ENCODE measurements around the gene PARVB. TPM values are rescaled to one million over a fixed set of nuclear protein-coding genes. Genes with fewer than 3 reads are reported as not detected.

The PARVB gene
- total RNA-seq, 1 donor from 2014 or later, result 197 TPM

DNA sequence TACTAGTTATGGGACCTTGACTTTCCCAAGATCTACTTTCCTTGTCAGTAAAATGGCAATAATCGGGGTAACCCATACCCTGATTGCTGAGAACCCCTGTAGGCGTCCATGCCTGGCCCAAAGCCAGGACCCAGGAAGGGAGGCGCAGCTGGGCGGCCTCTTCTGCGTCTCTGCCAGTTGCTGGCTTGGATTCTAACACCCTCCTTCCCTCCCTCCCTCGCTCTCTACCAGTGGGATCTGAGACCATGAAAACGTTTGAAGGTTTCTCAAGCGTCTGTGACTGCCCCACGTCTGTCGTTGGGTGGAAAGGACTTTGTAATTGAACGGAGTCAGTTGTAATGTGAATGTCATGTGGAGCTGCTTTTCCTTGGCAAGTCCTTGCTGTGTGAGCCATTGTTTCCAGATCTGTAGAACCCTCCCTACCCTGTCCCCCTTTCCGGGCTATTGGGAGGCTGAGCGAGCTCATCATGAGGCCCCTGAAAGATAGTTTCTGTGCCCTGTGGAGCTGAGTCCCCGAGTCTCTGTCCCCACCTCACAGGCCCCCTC, 47.8 kb downstream of the PARVB start:
- no peak for DNase-seq (ENCODE audit: missing footprints)
- ATAC-seq, result no peak
- intact Hi-C loops (cut with DNase I), result no loop called here

DNA sequence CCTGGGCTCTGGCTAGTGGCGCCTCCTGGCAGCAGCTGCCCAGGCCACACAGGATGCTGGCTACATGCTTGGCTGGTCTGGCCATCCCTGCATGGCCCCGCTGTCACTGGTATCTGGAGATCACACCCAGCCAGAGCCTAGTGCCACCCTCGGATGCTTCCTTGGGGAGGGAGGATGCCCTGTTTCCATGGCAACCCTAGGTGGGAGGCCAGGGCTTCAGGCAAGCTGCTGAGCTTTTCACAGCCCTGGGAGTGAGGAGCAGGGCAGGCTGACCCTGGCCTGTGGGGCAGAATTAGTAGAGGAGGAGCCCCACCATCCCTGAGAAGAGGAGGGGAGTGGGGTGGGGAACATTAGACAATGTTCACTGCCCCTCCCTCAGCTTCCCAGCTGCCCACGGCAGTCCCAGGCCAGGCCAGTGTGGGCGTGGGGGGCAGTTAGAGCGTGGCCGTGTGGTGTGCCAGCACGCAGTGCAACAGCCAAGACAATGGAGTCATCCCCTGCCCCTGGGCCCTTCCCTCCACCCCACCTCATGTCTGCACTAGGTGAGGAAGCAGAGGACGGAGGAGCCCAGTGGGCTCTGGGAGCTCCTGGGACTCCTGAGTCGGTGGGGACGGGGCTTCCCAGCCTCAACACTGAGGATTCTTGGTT, 50.4 kb downstream of the PARVB start:
- intact Hi-C loops (cut with DNase I), result no loop called here
- DNase-seq (ENCODE audit: missing footprints) (peak; percentile 40), ATAC-seq (no peak)

DNA sequence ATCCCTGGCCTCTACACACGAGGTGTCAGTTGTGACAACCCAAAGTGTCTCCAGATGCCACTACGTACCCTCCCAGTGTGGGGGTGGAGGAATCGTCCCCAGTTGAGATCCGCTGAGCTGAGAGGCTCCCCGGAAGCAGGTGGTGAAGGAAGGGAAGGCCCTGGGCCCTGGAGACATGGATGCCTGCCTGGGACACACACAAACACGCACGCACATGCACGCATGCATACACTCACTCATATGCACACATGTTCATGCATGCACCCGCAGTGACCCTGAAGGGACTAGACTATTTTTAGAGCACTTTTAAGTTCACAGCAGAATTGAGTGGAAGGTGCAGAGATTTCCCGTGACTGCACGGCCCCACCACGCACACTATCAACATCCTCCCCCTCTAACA, 50.9 kb downstream of the PARVB start:
- intact Hi-C loops (cut with DNase I), result no loop called here
- ATAC-seq, result no peak
- peak; percentile 33 for DNase-seq (ENCODE audit: missing footprints)

DNA sequence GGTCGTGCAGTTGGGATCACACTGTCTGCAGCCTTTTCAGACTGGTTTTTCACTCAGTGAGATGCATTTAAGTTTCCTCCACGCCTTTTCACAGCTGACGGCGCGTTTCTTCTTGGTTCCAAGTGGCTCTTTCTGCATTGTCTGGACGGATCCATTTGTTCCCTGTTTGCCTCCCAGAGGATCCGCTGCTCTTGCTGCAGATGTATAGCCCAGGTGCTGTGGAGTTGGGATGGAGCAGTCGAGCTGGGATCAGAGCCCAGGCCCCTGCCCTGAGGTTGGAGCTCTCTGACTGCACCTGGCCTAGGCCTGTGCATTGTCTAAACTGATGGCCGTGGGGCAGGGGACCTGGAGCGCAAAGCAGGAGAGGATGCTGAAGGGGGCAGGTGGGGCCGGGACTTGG, 51.6 kb downstream of the PARVB start:
- intact Hi-C loops (cut with DNase I), result no loop called here
- DNase-seq (ENCODE audit: missing footprints), result peak; percentile 32
- ATAC-seq, result no peak

DNA sequence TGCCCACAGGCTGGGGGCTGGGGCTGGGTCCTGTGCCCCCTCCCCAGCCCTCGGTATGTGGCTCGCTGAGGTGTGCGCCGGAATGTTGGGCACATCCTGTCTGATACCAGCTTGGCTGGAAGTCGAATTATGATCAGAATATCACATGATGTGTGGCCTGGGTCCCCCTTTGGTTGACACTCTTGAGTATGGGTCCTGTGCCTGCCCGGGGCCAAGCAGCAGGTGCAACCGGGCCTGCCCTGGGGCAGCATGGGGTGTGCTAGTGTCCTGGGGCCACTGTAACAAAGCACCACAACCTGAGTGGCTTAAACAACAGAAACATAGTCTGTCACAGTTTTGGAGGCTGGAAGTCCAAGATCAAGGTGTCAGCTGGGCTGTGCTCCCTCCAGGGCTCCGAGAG, 52.7 kb downstream of the PARVB start:
- intact Hi-C loops (cut with DNase I), result no loop called here
- DNase-seq (ENCODE audit: missing footprints) (peak; percentile 31), ATAC-seq (no peak)

DNA sequence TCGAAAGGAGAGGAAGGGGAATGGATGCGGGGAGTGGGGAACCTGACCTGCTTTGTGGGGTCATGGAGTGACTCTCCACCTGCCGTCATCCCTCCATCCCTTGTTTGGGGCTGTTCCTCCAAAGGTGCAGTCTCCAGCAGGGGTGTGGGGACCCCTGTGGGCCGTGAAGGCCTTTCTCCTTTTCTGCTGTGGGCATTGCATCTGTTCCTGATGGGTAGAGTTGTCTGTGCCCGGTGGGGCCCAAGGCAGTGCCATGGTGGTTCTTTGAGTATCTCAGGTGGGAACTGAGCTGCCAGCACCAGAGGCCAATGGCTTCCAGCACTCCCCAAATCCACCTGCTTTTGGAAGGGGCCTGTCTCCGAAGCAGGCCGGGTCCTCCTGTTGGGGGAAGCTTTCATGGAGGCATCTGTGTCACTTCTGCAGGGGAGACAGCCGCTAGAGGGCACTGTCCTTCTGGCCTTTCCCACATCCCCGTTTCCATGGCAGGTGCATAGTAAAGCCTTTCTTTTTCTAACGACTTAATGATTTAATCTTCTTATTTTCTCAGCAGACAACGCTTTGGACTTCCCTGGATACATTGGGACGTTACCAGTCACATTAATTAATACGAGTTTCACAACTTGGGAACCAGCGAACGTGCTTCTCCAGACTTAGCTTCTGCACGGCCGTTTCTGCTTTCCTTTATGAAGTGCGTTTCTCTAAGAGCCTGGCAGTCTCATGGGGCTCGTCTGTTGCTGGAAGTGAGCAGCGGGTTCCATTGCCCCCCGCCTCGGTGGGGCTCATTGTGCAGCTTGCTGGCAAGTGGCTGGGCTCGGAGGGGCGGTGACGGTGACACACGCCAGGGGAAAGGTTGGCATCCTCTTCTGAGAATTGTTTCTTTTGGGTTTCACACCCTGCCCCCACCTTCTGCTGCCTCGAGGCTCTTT, 57.1 kb downstream of the PARVB start:
- ATAC-seq (no peak), DNase-seq (ENCODE audit: missing footprints) (peak; percentile 84)
- intact Hi-C loops (cut with DNase I), result loop anchor here (1.0 to 5.0 kb wide), 3 partner anchors 24 to 56 kb away; no protein-coding TSS in a partner anchor

DNA sequence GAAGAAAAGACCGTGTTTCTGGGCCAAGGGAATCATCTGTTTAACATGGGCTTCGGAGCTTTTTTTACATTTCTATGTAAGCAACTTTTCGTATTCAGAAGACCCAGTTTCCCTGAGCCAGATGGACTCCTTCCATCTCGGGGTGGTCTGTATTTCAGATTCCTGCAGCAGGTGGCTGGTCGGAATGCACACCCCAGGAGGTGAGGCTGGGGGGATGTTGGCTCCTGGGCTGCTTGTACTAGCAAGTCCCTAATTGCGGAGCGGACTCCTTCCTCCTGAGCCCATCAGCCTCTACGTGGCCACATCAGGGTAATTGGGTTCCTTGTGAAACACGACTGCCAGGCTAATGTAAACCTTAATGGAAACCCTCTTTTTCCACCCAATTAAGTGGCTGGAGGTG, 58.7 kb downstream of the PARVB start:
- intact Hi-C loops (cut with DNase I), result loop anchor here (5.0 kb wide), 1 partner anchor 36 kb away; no protein-coding TSS in a partner anchor
- DNase-seq (ENCODE audit: missing footprints) (no peak), ATAC-seq (no peak)

DNA sequence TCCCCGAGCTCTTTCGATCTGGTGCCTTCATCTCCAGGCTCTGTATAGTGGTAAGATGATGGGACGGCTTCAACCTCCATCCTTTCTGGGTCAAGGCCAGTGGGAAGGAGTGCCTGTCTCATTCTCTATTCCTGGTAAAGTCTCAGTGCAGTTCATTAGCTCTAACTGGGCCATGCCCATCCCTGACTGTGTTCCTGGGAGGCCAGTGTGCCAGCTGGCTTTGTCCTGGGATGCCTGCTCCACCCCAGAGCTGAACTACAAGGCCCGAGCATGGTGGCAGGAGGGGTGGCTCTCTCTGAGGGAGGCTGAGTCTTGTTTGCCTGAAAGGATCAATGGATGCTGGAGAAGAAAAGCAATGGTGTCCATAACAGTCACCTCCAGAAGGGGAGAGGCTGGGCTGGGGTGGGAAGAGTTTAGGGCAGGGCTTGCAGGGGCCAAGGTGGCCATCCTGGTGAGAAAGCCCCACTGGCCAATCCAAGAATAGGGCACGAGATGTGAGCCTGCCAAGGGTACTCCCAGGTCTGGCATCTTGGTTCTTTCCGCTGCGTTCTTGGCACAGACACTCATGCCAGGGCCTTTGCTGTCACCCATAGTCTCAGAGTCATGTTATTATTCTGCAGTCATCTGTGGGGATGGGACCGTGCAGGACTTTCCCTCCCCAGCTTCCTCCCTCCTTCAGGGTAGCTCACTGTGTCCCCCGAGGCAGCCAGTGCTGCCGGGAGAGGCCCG, 60.1 kb downstream of the PARVB start:
- ATAC-seq, result peak; percentile 51
- DNase-seq (ENCODE audit: missing footprints), result peak; percentile 67
- intact Hi-C loops (cut with DNase I), result loop anchor here (2.0 to 5.0 kb wide), 3 partner anchors 37 to 89 kb away; partner anchors contain the start of gene PARVB

DNA sequence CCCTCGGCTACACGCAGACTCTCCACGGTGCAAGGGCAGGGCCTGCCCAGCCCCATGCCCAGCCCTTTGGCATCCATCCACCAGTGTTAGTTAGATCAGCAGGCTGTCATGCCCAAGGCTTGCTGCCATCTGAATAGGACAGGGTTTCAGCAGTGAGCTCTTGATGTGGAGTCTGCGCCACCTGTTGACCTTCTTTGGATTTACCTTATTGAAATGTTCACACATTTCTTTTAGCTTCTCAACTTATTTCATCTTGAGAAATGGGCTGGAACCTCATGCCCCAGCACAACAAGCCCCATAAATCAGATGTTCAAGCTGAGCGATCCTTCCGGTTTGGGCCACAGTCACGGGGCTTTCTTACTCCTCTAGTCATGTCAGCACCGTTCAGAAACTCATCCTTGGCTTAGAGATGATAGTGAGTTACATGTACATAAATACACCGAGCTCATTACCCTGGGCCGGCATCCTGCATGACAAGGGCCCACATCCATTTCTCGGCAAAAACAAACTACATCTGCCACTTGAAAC, 61.7 kb downstream of the PARVB start:
- ATAC-seq (peak; percentile 80), DNase-seq (ENCODE audit: missing footprints) (peak; percentile 79)
- intact Hi-C loops (cut with DNase I), result loop anchor here (2.0 to 5.0 kb wide), 3 partner anchors 61 to 536 kb away; partner anchors contain the start of gene PARVB

DNA sequence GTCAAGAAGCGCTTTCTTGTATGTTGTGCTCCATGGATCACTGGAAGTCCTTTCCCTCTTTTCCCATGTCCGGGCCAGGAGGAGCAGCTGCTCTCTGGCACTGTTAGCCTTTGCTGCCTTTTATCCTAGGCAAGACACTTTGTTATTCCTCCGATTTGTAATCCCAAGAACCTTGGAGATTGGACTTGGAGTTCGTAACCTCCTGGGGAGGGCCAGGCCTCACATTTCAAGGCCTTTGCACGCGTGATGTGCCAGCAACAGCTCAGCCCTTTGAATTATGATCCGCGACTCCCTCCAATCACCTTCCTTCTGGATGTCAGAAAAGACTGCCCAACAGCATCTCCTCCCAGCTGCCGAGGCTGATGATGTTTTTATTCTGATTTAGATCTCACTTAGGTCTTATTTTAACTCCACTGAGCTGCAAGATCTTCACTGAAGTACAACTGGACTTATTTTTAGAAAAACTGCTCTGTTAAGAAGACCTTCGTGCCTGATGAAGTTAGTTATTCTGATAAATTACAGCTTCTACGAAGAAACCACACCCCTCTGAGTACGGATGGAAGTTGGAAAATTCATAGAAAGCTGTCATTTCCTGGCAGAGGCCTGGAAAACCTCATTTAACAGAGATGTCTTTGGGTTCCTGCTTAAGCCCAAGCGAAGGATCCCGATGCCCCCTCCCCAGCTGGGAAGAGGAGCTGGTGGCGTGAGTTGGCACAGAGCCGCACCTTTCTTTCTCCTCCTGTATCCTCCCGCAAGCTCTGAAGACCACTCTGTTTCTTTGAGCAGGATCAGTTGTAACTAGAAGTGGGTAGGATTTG, 62.4 kb downstream of the PARVB start:
- intact Hi-C loops (cut with DNase I), result loop anchor here (5.0 kb wide), 1 partner anchor 536 kb away; no protein-coding TSS in a partner anchor
- ATAC-seq (peak; percentile 36), DNase-seq (ENCODE audit: missing footprints) (peak; percentile 62)

DNA sequence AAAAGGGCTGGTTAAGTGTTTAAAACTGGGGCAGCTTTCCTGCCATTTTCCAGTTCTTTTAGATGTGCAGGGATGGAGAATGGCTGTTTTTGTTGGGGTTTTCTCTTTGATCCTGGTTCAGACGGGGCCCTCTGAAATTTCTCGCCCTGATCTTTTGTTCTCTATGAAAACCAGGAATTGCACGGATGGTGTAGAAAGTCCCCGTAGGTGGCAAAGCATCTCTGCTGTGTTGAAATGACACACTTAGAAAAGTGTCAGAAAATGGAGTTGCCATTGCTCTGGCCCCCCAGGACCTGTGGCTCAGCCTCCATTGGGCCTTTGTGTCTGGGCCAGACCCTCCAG, 63.0 kb downstream of the PARVB start:
- ATAC-seq (no peak), DNase-seq (ENCODE audit: missing footprints) (peak; percentile 11)
- intact Hi-C loops (cut with DNase I), result loop anchor here (5.0 kb wide), 1 partner anchor 535 kb away; no protein-coding TSS in a partner anchor

DNA sequence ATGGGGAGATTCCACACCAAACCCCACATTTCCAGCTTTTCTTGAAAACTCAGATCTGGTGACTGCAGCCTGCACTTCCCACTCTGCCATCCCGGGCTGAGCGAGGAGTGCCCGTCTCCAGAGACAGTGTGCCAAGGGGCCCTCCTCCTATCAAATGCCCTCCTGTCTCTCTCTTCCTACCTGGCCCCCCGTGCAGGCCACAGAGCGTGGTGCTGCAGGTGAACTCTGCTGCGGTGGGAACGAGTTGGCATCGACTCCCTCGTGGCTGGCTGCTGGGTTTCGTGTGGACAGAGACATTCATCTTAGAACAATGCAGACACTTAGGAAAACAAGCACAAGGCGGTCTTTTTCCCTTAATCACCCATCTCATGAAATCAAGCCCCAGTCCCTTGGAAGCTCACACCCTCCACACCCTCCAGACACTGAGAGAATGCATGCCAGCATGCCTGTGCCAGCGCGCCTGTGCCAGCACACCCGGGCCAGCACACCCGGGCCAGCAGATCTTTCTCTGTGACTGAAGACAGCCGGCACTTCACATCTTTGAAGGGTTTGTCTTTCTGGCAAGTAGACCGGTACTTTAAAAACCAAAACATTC, 65.0 kb downstream of the PARVB start:
- DNase-seq (ENCODE audit: missing footprints) (peak; percentile 73), ATAC-seq (peak; percentile 66)
- intact Hi-C loops (cut with DNase I), result loop anchor here (5.0 kb wide), 1 partner anchor 533 kb away; no protein-coding TSS in a partner anchor

DNA sequence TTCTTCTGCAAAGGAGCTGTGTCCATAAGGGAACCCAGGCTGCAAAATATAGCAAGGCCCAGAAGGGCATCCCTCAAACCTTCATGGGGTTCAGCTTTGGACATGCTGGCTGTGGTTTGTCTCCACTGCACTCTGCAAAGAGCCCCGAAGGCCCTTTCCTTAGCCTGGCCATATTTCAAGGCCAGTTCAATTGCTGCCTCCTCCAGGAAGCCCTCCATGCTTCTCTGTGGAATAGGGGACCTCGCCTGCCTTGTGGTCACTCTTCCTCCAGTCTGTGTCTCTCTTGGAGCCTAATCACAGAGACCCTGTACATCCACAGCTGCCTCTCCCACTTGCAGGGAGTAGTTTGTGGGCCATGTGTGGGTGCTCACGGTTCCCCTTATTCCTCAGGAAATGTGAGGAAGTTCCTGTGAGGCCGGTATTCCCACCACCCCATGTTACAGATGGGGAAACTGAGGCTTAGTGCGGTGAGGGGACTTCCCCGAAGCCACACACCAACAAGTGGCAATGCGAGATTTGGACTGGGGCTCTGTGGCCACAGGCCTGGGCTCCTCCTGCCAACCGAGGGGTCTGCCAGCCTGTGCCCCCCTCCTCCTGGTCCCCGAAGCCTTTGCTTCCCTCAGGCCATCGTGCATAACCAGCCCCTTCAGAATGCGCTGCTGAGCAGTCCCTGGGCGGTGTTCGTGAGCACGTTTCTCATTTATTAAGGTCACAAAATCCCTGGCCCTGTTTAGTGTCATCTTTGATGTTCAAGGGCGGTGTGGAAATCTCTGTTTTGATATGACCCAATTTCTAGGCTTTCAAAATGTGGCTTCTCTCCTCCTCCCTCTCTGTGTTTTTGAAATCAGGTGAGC, 65.8 kb downstream of the PARVB start:
- no peak for ATAC-seq
- DNase-seq (ENCODE audit: missing footprints), result no peak
- intact Hi-C loops (cut with DNase I), result loop anchor here (5.0 kb wide), 1 partner anchor 532 kb away; no protein-coding TSS in a partner anchor

DNA sequence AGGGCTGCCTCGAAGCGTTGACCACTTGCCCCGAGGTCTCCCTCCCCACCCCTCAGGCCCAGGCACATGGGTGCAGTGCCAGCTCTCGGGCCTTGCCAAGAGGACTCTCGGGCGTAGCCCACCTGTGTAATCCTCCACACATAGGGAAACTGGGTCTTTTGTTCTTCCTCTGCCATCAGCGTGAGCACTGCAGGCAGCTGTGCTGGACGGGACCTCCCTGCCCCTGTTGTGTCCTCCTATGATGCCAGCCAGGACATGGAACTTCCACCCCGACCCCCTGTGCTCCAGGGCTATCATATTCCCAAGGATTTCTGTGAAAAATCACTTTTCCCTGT, 66.4 kb downstream of the PARVB start:
- DNase-seq (ENCODE audit: missing footprints) (peak; percentile 50), ATAC-seq (no peak)
- intact Hi-C loops (cut with DNase I), result no loop called here

DNA sequence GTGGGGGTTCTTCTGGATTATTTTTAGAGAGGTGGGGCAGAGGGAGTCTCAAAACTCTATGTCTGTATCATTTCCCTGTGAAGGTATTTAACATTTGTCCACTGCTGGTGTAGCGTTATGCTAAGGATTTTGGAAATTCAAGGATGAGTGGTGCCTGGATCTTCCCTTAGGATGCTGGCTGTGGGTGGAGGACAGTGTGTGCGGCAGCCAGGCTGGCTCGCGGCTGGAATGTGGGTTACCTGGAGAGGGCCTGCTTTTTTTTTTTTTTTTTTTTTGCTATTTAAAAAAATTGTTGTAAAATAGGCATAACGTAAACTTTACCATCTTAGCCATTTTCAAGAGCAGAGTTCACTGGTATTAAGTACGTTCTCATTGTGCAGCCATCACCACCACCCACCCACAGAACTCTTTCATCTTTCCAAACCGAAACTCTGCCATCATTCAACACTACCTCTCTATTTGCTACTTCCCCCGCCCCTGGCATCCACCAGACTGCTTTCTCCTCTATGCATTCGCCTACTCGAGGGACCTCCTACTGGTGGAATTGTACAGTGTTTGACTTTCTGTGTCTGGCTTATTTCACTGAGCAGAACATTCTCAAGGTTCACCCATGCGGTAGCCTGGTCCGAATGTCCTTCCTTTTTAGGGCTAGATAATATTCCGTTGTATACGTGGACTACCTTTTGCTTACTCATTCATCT, 67.1 kb downstream of the PARVB start:
- ATAC-seq (no peak), DNase-seq (ENCODE audit: missing footprints) (peak; percentile 30)
- intact Hi-C loops (cut with DNase I), result no loop called here

DNA sequence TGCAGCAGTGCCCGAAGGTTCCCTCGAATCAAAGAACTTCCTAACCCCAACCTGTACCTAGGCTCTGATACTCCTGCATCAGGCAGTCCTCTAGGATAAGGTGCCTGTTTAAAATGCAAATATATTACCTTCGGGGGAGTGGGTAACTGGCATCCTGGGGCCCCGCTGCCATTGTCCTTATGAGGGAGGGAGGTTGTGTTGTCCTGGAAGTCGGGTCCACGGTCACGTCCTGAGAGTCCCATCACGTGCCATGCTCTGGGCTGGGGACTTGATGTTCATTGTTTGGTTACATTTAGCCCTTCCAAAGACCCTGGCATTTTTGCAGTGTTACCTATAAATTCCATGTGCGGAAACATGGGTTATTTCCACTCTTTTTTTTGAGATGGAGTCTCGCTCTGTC, 67.6 kb downstream of the PARVB start:
- peak; percentile 33 for DNase-seq (ENCODE audit: missing footprints)
- ATAC-seq, result no peak
- intact Hi-C loops (cut with DNase I), result no loop called here

All from Right ventricle myocardium inferior (tissue), 1 donor.